Gastrocnemius medialis (tissue), 4 donors: ENCODE measurements around the gene VAV2. TPM values are rescaled to one million over a fixed set of nuclear protein-coding genes. Genes with fewer than 3 reads are reported as not detected.

Source experiments
- ATAC-seq, 2 donors: fragments of 150-250 bp; one replicate each; pipeline ENCODE4 v1.9.1; 2016
- DNase-seq, 2 donors: peaks; one replicate each; pipeline ENCODE4 v3.0.0-alpha.2; 2019
- H3K27ac ChIP-seq, 4 donors: fragments of 200-600 bp; sonication (generic); 1 replicate in 1 of 4; 2 replicates in 3 of 4; pipeline ENCODE4 v1.5.1; 2016 to 2018; ENCODE audit warnings: mild to moderate bottlenecking in 2 of 4, moderate library complexity in 1 of 4
- H3K27me3 ChIP-seq, 3 donors: fragments of 200-600 bp; sonication (generic) in 2 of 3; 1 replicate in 1 of 3; 2 replicates in 2 of 3; pipeline versions ENCODE4 v1.5.1 to v1.6.0; 2016 to 2019; ENCODE audit warnings: mild to moderate bottlenecking in 1 of 3, moderate library complexity in 1 of 3
- H3K36me3 ChIP-seq, 2 donors: fragments of 200-600 bp; sonication (generic) in 1 of 2; one replicate each; pipeline ENCODE4 v1.5.1; 2017 to 2018
- H3K4me1 ChIP-seq, 2 donors: fragments of 200-600 bp; sonication (generic) in 1 of 2; one replicate each; pipeline ENCODE4 v1.5.1; 2016 to 2017; ENCODE audit warnings: mild to moderate bottlenecking in 2 of 2
- H3K4me3 ChIP-seq, 4 donors: fragments of 200-600 bp; sonication (generic) in 3 of 4; 1 replicate in 1 of 4; 2 replicates in 3 of 4; pipeline ENCODE4 v1.5.1; 2016 to 2019; ENCODE audit warnings: mild to moderate bottlenecking in 2 of 4
- H3K9me3 ChIP-seq, 3 donors: fragments of 200-600 bp; sonication (generic) in 2 of 3; 1 replicate in 1 of 3; 2 replicates in 2 of 3; pipeline ENCODE4 v1.5.1; 2016 to 2019
- CTCF ChIP-seq, 5 experiments: fragments of 450-650 bp in 3 of 5; fragments of 200-600 bp in 2 of 5; sonication (generic) in 2 of 5; IDR thresholded peaks in 4 of 5; conservative IDR thresholded peaks in 1 of 5; 1 replicate in 4 of 5; 2 replicates in 1 of 5; pipeline ENCODE4 v1.5.1; 2016 to 2019; ENCODE audit warnings: antibody characterized with exemption in 5 of 5, mild to moderate bottlenecking in 3 of 5, moderate library complexity in 3 of 5
- POLR2A ChIP-seq, 2 donors: fragments of 450-650 bp; IDR thresholded peaks; one replicate each; pipeline ENCODE4 v1.6.1; 2017; ENCODE audit warnings: antibody characterized with exemption in 2 of 2, mild to moderate bottlenecking in 2 of 2, moderate library complexity in 2 of 2
- in situ Hi-C, 4 donors: fragments of 200-750 bp; cut with MboI; loops; one replicate each; pipeline versions ENCODE4 v1.15.0 to v1.8.0; 2017; ENCODE audit warnings: low sequenced_read_pairs in 4 of 4
- intact Hi-C: fragments of 100-400 bp; cut with DNase I; formaldehyde crosslinking; loops from one replicate; pipeline ENCODE4 v1.15.1; 2023; ENCODE audit warnings: low total_unique reads
- total RNA-seq, 4 donors: library from RNA; depleted of rRNA; stranded (reverse); fragments of >200 nt; gene quantifications; one replicate each; pipeline versions ENCODE4 v1.1.0 to v1.2.3, GENCODE V29; 2016

Gene VAV2
- total RNA-seq: 1 to 10 TPM in 2 of 4 donors, under 1 TPM in 2; 0.51 to 1.2 (median 0.97) TPM

- in situ Hi-C loops: loop anchor here in 3 of 4 donors (10.0 kb wide), 1 partner anchor 197 kb away; no protein-coding TSS in a partner anchor
- DNase-seq: no peak
Observed at GRCh38 chr9:133991964-133992779, at the start of gene VAV2. Gene VAV2, minus strand, starts transcription at chr9:133992324. Its CDS starts 46 bp downstream, at chr9:133992278.

GRCh38 chr9:134041649-134041962, 49.5 kb upstream of the VAV2 start:
- peaks cover 10 to 15% of the 10 kb centered on the region in 2 donors for H3K4me1 ChIP-seq
- intact Hi-C loops: no loop called here
- H3K27me3 ChIP-seq: no peaks in the 10 kb centered on the region
- H3K36me3 ChIP-seq: peaks cover 0 to 58% of the 10 kb centered on the region in 2 donors
- ATAC-seq (no peak), DNase-seq (no peak)
- no peak overlapping the region for H3K27ac ChIP-seq
- no peak overlapping the region for H3K4me3 ChIP-seq
- in situ Hi-C loops: no loop called here
- TF ChIP-seq CTCF (IDR thresholded peaks at IDR 0.05 in 4 of 5, conservative IDR thresholded peaks at IDR 0.05 in 1 of 5): no peak
- TF ChIP-seq POLR2A (IDR thresholded peaks at IDR 0.05): no peak
- no peaks in the 10 kb centered on the region for H3K9me3 ChIP-seq

More at GRCh38 chr9:133991964-133992779, at the start of gene VAV2:
- Histone ChIP-seq H3K36me3 (no peaks in the 10 kb centered on the region), H3K4me1 (peaks cover 9 to 20% of the 10 kb centered on the region in 2 donors), H3K9me3 (no peaks in the 10 kb centered on the region), H3K27me3 (peaks cover 11 to 33% (median 33%) of the 10 kb centered on the region in 3 donors), H3K4me3 (peak within 1 kb of the TSS; percentile 64 to 80 (median 72)), H3K27ac (peak within 1 kb of the TSS; percentile 74 to 83 (median 77))
- peak in 1 of 2 donors; percentile 23 for ATAC-seq
- TF ChIP-seq CTCF (IDR thresholded peaks at IDR 0.05 in 4 of 5, conservative IDR thresholded peaks at IDR 0.05 in 1 of 5): no peak
- TF ChIP-seq POLR2A (IDR thresholded peaks at IDR 0.05): no peak
- intact Hi-C loops: loop anchor here (1.0 to 10.0 kb wide), 2 partner anchors 31 to 103 kb away; no protein-coding TSS in a partner anchor

GRCh38 chr9:134040781-134041648, 48.9 kb upstream of the VAV2 start:
- no peak for DNase-seq
- H3K4me3 ChIP-seq: no peak overlapping the region
- in situ Hi-C loops: no loop called here
- intact Hi-C loops: no loop called here
- no peak for TF ChIP-seq CTCF (IDR thresholded peaks at IDR 0.05 in 4 of 5, conservative IDR thresholded peaks at IDR 0.05 in 1 of 5)
- TF ChIP-seq POLR2A (IDR thresholded peaks at IDR 0.05): no peak
- no peaks in the 10 kb centered on the region for H3K9me3 ChIP-seq
- H3K27me3 ChIP-seq: no peaks in the 10 kb centered on the region
- peaks cover 6 to 13% of the 10 kb centered on the region in 2 donors for H3K4me1 ChIP-seq
- no peak overlapping the region for H3K27ac ChIP-seq
- peaks cover 0 to 58% of the 10 kb centered on the region in 2 donors for H3K36me3 ChIP-seq
- no peak for ATAC-seq

GRCh38 chr9:134040176-134040565, 48.0 kb upstream of the VAV2 start:
- Histone ChIP-seq H3K27ac (peak overlapping the region in 1 of 4 donors; percentile 10), H3K9me3 (no peaks in the 10 kb centered on the region), H3K27me3 (no peaks in the 10 kb centered on the region), H3K36me3 (peaks cover 0 to 59% of the 10 kb centered on the region in 2 donors), H3K4me3 (no peak overlapping the region), H3K4me1 (peaks cover 0 to 13% of the 10 kb centered on the region in 2 donors)
- intact Hi-C loops (no loop called here), in situ Hi-C loops (no loop called here)
- ATAC-seq (no peak), DNase-seq (no peak)
- TF ChIP-seq POLR2A (IDR thresholded peaks at IDR 0.05): no peak
- TF ChIP-seq CTCF (IDR thresholded peaks at IDR 0.05 in 4 of 5, conservative IDR thresholded peaks at IDR 0.05 in 1 of 5): no peak
